Activated CD4-positive, alpha-beta T cell treated with anti-CD3 and anti-CD28 coated beads for 48 hours (primary cell): ENCODE measurements around the gene ZNF865.

Experiments
- DNase-seq: peaks from one replicate; pipeline ENCODE4 v3.0.0-alpha.2; 2020

Gene ZNF865

GRCh38 chr19:55609326-55609725, 3.9 kb downstream of the ZNF865 start:
- no peak for DNase-seq

GRCh38 chr19:55611300-55611982, 6.0 kb downstream of the ZNF865 start:
- no peak for DNase-seq

GRCh38 chr19:55611983-55612645, 6.7 kb downstream of the ZNF865 start:
- no peak for DNase-seq

- no peak for DNase-seq
These were observed 7.9 kb downstream of the ZNF865 start for GRCh38 chr19:55613396-55613795.

- DNase-seq, result no peak
These were observed 8.7 kb downstream of the ZNF865 start for GRCh38 chr19:55613930-55614710.

GRCh38 chr19:55614711-55615542, 9.5 kb downstream of the ZNF865 start:
- no peak for DNase-seq

- DNase-seq, result no peak
These were observed 10.3 kb downstream of the ZNF865 start for GRCh38 chr19:55615543-55616394.

GRCh38 chr19:55616395-55616875, 11.0 kb downstream of the ZNF865 start:
- no peak for DNase-seq

GRCh38 chr19:55617426-55617825, 12.0 kb downstream of the ZNF865 start:
- no peak for DNase-seq

GRCh38 chr19:55618426-55618825, 13.0 kb downstream of the ZNF865 start:
- DNase-seq, result no peak

- no peak for DNase-seq
These were observed 13.8 kb downstream of the ZNF865 start for GRCh38 chr19:55619286-55619685.

- peak; percentile 42 for DNase-seq
These were observed 15.2 kb downstream of the ZNF865 start for GRCh38 chr19:55620410-55621204.

GRCh38 chr19:55621205-55621672, 15.8 kb downstream of the ZNF865 start:
- no peak for DNase-seq

- no peak for DNase-seq
These were observed 16.3 kb downstream of the ZNF865 start for GRCh38 chr19:55621673-55622231.

- DNase-seq, result no peak
These were observed 17.0 kb downstream of the ZNF865 start for GRCh38 chr19:55622242-55622969.

GRCh38 chr19:55623130-55623529, 17.7 kb downstream of the ZNF865 start:
- DNase-seq, result no peak

GRCh38 chr19:55623561-55623960, 18.1 kb downstream of the ZNF865 start:
- DNase-seq, result no peak

- DNase-seq, result peak; percentile 95
These were observed 18.9 kb downstream of the ZNF865 start, which contains the start of gene ZNF784 for GRCh38 chr19:55624109-55625003. Gene ZNF784 (minus strand): TSS chr19:55624566. CDS start chr19:55624561, 5 bp downstream.

- no peak for DNase-seq
These were observed 19.5 kb downstream of the ZNF865 start for GRCh38 chr19:55625004-55625326.
